Suprapubic skin (tissue), 4 donors: ENCODE data around the gene GRID2. TPM values are rescaled to one million over a fixed set of nuclear protein-coding genes. Genes with fewer than 3 reads are reported as not detected.

Experiments used
- DNase-seq, 2 donors: peaks; one replicate each; pipeline ENCODE4 v3.0.0-alpha.2; 2019; ENCODE audit warnings: low spot score in 2 of 2
- H3K27ac ChIP-seq: fragments of 200-600 bp; sonication (generic); one replicate; pipeline ENCODE4 v1.5.1; 2019
- H3K27me3 ChIP-seq: fragments of 200-600 bp; sonication (generic); one replicate; pipeline ENCODE4 v1.5.1; 2019
- H3K36me3 ChIP-seq: fragments of 200-600 bp; sonication (generic); one replicate; pipeline ENCODE4 v1.5.1; 2019
- H3K4me1 ChIP-seq: fragments of 200-600 bp; sonication (generic); one replicate; pipeline ENCODE4 v1.5.1; 2019
- H3K4me3 ChIP-seq: fragments of 200-600 bp; sonication (generic); one replicate; pipeline ENCODE4 v1.5.1; 2019; ENCODE audit warnings: mild to moderate bottlenecking
- H3K9me3 ChIP-seq: fragments of 200-600 bp; sonication (generic); one replicate; pipeline ENCODE4 v1.5.1; 2019
- EP300 ChIP-seq: sonication (generic); formaldehyde crosslinking; IDR thresholded peaks from one replicate; pipeline ENCODE4 v1.6.1; 2017; ENCODE audit warnings: antibody characterized with exemption
- POLR2A ChIP-seq, 2 donors: fragments of 450-650 bp; IDR thresholded peaks; one replicate each; pipeline ENCODE4 v1.6.1; 2017; ENCODE audit warnings: antibody characterized with exemption in 2 of 2, mild to moderate bottlenecking in 2 of 2, moderate library complexity in 2 of 2
- POLR2AphosphoS5 ChIP-seq, 3 donors: sonication (generic); formaldehyde crosslinking; IDR thresholded peaks; one replicate each; pipeline ENCODE4 v1.6.1; 2017; ENCODE audit warnings: antibody characterized with exemption in 3 of 3
- WGBS: methylation state at CpG from one replicate; pipeline ENCODE4 v1.1.5; 2018; 5-methylcytosine and 5-hydroxymethylcytosine counted together
- total RNA-seq, 4 donors: library from RNA; depleted of rRNA; stranded (reverse); fragments of >200 nt; gene quantifications; one replicate each; pipeline ENCODE4 v1.1.0, GENCODE V29; 2016
- TF ChIP-seq, protein P1 (sequence below), 2 donors: fragments of 200-600 bp in 1 of 2; fragments of 450-650 bp in 1 of 2; sonication (generic) in 1 of 2; IDR thresholded peaks; one replicate each; pipeline ENCODE4 v1.5.1; 2016 to 2019; ENCODE audit warnings: antibody characterized with exemption in 2 of 2, mild to moderate bottlenecking in 1 of 2, moderate library complexity in 1 of 2

Gene GRID2
- total RNA-seq, 4 donors from 2014 or later: not detected

DNA sequence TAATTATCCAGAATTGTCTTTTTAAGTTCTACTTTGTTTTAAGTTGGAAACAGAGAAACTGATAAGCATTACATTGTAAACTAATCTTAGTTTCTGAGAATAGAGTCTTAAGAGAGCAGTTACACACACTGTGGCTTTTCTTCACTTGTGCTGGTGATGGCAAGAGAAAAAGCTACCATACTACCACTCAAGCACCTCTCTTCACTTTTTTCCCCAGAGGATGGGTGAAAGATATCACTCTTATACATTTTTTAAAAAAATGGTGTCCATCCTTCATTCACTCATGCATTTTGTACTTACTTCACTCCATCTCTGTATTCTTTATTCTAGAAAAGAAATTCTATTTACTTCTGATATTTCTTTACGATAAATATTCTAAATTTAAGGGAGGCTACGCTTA is 42.5 kb upstream of the GRID2 start:
- H3K9me3 ChIP-seq: no peaks in the 10 kb centered on the region
- H3K27me3 ChIP-seq: no peaks in the 10 kb centered on the region
- H3K27ac ChIP-seq: no peak overlapping the region
- no peaks in the 10 kb centered on the region for H3K36me3 ChIP-seq
- H3K4me3 ChIP-seq: no peak overlapping the region
- DNase-seq: no peak
- TF ChIP-seq, protein P1, sequence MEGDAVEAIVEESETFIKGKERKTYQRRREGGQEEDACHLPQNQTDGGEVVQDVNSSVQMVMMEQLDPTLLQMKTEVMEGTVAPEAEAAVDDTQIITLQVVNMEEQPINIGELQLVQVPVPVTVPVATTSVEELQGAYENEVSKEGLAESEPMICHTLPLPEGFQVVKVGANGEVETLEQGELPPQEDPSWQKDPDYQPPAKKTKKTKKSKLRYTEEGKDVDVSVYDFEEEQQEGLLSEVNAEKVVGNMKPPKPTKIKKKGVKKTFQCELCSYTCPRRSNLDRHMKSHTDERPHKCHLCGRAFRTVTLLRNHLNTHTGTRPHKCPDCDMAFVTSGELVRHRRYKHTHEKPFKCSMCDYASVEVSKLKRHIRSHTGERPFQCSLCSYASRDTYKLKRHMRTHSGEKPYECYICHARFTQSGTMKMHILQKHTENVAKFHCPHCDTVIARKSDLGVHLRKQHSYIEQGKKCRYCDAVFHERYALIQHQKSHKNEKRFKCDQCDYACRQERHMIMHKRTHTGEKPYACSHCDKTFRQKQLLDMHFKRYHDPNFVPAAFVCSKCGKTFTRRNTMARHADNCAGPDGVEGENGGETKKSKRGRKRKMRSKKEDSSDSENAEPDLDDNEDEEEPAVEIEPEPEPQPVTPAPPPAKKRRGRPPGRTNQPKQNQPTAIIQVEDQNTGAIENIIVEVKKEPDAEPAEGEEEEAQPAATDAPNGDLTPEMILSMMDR (IDR thresholded peaks at IDR 0.05): no peak
- TF ChIP-seq EP300: no peak
- TF ChIP-seq POLR2A (IDR thresholded peaks at IDR 0.05): no peak
- no peak for TF ChIP-seq POLR2AphosphoS5 (IDR thresholded peaks at IDR 0.05)
- 94% methylated on average over 2 of the region's 2 CpGs for WGBS
- no peaks in the 10 kb centered on the region for H3K4me1 ChIP-seq

DNA sequence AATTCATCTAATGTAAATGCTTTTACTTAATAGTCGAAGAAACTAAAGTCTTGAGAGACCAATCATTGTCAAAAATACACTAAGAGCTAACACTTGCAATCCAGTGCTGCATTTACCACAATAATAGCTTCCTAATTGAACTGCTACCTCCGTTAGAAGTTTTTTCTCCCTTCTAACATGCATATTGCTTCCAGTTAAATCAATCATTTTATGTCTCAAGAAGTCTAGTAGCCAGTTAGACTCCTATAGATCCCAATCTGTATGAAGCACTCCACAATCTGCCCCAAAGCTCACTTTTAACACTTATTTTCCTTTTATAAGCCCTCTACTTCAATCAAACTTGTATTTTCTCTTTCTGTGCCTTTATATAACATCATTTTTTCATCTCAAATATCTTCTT is 41.4 kb upstream of the GRID2 start:
- Histone ChIP-seq H3K27ac (no peak overlapping the region), H3K4me1 (no peaks in the 10 kb centered on the region), H3K36me3 (no peaks in the 10 kb centered on the region), H3K27me3 (no peaks in the 10 kb centered on the region), H3K9me3 (no peaks in the 10 kb centered on the region), H3K4me3 (no peak overlapping the region)
- no peak for DNase-seq
- TF ChIP-seq POLR2A (IDR thresholded peaks at IDR 0.05): no peak
- TF ChIP-seq EP300: no peak
- TF ChIP-seq, protein P1 (IDR thresholded peaks at IDR 0.05): no peak
- TF ChIP-seq POLR2AphosphoS5 (IDR thresholded peaks at IDR 0.05): no peak
- 74% methylated on average over 2 of the region's 2 CpGs for WGBS

DNA sequence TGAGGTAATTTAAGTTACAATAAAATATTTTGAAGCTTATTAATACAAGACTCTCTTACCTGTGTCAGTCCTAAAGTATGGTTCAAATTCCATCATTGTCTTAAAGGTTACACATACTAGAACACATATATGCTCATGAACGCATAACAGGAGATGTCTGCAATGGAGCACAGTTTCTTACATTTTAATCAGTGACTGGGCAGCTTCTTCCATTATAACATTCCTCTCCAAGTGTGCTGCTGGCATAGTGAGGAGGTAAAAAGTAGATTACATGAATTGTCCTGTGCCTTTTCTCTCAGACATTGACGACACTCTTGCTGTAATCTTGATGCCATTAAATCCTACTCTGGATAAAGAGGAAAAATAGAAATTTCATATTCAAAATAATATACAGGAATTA is 40.8 kb upstream of the GRID2 start:
- Histone ChIP-seq H3K9me3 (no peaks in the 10 kb centered on the region), H3K4me3 (no peak overlapping the region), H3K27me3 (no peaks in the 10 kb centered on the region), H3K36me3 (no peaks in the 10 kb centered on the region), H3K4me1 (no peaks in the 10 kb centered on the region), H3K27ac (no peak overlapping the region)
- no peak for DNase-seq
- TF ChIP-seq POLR2AphosphoS5 (IDR thresholded peaks at IDR 0.05) (no peak), EP300 (no peak), POLR2A (IDR thresholded peaks at IDR 0.05) (no peak)
- TF ChIP-seq, protein P1 (IDR thresholded peaks at IDR 0.05): no peak
- WGBS: 94% methylated on average over 2 of the region's 2 CpGs

DNA sequence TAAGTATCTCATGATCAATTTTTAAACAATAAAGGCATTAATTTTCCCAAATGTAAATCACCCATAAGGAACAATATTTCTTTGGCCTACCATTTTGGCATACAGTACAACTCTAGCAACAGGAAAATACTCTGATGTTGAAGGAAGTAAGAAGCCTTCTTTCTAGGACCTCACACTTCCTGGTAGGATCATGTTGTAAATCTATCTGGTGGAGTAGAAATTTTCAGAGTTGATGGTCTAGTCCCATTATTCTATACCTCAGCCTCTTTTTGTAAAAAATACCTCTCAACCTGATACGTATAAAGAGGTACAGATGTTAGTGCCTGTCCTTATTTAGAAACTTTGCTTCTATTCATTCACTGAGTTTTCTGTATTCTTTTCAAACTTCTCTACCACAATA is 40.2 kb upstream of the GRID2 start:
- H3K4me1 ChIP-seq: no peaks in the 10 kb centered on the region
- no peak overlapping the region for H3K4me3 ChIP-seq
- no peak overlapping the region for H3K27ac ChIP-seq
- DNase-seq: no peak
- no peaks in the 10 kb centered on the region for H3K9me3 ChIP-seq
- no peaks in the 10 kb centered on the region for H3K36me3 ChIP-seq
- TF ChIP-seq POLR2AphosphoS5 (IDR thresholded peaks at IDR 0.05) (no peak), POLR2A (IDR thresholded peaks at IDR 0.05) (no peak), EP300 (no peak)
- TF ChIP-seq, protein P1 (IDR thresholded peaks at IDR 0.05): no peak
- 93% methylated on average over 1 of the region's 1 CpG for WGBS
- no peaks in the 10 kb centered on the region for H3K27me3 ChIP-seq

DNA sequence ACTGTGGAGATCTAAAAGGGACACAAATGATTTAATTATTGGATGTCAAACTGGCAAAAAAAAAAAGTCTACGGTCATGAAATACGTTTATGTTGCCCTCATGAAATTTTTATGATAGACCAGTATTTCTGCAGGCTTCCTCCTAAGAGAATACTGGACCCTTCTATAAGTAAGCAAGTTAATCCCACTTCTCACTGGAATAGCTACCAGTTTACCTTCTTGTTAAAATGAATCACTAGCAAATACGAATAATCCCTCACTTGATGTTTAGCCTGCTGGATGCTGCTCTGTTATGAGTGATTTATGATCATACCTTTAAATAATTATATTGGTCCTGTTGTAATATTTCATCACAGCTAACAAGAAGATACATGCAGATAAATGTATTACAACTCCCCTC is 39.6 kb upstream of the GRID2 start:
- Histone ChIP-seq H3K36me3 (no peaks in the 10 kb centered on the region), H3K4me3 (no peak overlapping the region), H3K4me1 (no peaks in the 10 kb centered on the region), H3K9me3 (no peaks in the 10 kb centered on the region), H3K27ac (no peak overlapping the region), H3K27me3 (no peaks in the 10 kb centered on the region)
- TF ChIP-seq POLR2AphosphoS5 (IDR thresholded peaks at IDR 0.05) (no peak), POLR2A (IDR thresholded peaks at IDR 0.05) (no peak), EP300 (no peak)
- TF ChIP-seq, protein P1 (IDR thresholded peaks at IDR 0.05): no peak
- no peak for DNase-seq
- WGBS: 58% methylated on average over 3 of the region's 3 CpGs
